Skeletal muscle cell (primary cell): Measurements from ENCODE around the gene WSCD2.

Source experiments
- DNase-seq: peaks from one replicate; pipeline ENCODE4 v3.0.0-alpha.2; 2010; ENCODE audit warnings: low read depth
- H3K4me3 ChIP-seq: 2 replicates; pipeline ENCODE4 v1.5.1; 2011; ENCODE audit warnings: low read depth, mild to moderate bottlenecking, control low read depth, low read length, moderate library complexity

Gene WSCD2

DNA sequence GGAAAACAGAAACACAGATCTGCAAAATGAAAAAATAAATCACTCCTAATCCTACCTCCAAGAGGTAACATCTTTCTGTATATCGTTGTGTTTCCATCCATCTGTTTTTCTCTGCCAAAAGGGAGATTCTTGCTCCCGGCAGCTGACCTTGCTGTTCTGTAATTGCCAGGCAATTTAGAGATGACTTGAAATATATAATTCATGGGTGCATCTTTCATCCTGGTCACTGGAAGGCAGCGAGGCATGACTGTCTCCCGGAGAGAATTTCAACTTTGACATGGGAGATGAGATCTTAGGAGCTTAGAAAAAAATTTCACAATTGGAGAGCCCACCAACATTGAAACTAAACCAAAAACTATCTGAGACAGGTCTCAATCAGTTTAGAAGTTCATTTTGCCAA is 53.0 kb downstream of the WSCD2 start:
- no peak for DNase-seq
- H3K4me3 ChIP-seq, result no peak overlapping the region

DNA sequence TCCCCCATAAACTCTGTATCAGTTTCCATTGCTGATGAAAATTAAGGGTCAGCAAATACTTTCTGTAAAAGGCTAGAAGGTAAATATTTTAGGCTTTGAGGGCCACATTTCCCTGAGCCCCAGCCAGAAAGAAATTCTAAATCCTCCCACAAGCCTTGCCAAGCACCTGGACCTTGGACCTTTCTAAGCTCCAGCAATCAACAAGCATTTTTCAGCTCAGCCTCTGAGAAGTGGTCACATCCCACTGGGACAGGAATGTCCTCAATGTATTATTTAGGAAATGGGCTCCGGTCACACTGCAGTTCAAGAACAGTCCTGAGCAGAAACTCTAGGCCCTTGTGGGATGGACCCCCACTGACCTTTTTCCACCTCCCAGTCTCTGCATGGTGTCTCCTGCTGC is 55.9 kb downstream of the WSCD2 start:
- no peak for DNase-seq
- H3K4me3 ChIP-seq, result no peak overlapping the region

- H3K4me3 ChIP-seq, result no peak overlapping the region
- no peak for DNase-seq
Observed at GRCh38 chr12:108187831-108188230, 58.7 kb downstream of the WSCD2 start.

DNA sequence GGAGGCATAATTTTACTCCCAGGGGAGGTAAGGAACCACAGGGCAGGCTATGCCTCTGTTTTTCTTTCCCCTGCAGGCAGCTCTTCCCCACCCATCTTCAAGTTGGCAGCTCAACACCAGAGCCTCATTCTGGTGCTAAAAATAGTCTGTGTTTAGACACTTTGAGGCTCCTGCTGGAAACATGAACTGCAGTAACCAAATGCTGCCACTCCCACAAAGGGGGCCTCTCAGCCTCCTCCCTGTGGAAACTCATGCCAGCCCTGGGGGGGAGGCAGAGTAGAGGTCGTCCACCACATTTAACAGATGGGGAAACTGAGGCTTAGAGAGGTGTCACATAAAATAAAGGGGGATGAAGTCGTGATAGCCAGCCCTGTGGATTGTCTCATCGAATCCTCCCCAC is 61.4 kb downstream of the WSCD2 start:
- H3K4me3 ChIP-seq, result no peak overlapping the region

DNA sequence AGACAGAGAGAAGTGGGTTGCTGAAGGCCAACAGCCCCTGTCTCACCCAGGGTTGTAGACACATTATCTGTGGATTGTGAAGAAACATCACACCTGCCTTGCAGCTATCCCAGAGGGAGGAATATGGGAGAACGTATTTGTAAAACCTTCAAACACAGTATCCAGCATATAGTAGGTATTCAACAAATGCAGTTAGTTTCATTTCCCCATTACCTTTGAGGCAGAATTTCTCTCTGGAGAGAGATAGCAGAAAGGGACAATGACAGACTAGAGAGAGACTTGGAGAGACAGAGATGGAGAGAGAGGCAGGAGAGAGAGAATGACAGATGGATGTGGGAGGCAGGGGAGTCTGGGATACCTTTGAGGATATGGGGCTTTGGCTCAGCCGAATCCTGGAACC is 62.0 kb downstream of the WSCD2 start:
- H3K4me3 ChIP-seq, result no peak overlapping the region
- DNase-seq, result no peak

More for the DNA sequence above, 61.4 kb downstream of the WSCD2 start:
- no peak for DNase-seq

- H3K4me3 ChIP-seq, result no peak overlapping the region
- no peak for DNase-seq
Observed at GRCh38 chr12:108191938-108192337, 62.9 kb downstream of the WSCD2 start.

- DNase-seq, result no peak
Observed at GRCh38 chr12:108193493-108193892, 64.4 kb downstream of the WSCD2 start.

GRCh38 chr12:108193917-108194316 is 64.8 kb downstream of the WSCD2 start:
- H3K4me3 ChIP-seq, result no peak overlapping the region
- DNase-seq, result no peak

More at GRCh38 chr12:108193493-108193892, 64.4 kb downstream of the WSCD2 start:
- no peak overlapping the region for H3K4me3 ChIP-seq

- no peak overlapping the region for H3K4me3 ChIP-seq
- no peak for DNase-seq
Observed at GRCh38 chr12:108194585-108194984, 65.5 kb downstream of the WSCD2 start.

GRCh38 chr12:108196319-108196718 is 67.2 kb downstream of the WSCD2 start:
- H3K4me3 ChIP-seq, result no peak overlapping the region
- no peak for DNase-seq

DNA sequence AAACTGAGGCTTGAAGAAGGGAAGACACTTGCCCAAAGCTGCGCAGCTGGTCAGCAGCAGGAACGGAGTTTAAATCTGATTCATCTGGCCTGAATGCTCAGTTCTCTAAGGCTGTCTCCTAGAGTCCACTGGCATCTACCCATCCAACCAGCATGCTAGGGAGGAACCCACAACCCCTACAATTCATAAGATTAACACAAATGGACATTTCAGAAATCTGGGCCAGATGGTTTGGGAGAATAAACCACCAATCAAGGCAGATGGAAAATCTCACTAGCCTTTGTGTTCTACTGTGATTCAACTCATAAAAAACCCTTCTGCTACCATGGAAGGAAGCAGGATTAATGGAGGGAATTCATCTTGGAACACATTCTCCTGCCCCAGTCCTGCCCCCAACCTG is 67.8 kb downstream of the WSCD2 start:
- DNase-seq, result no peak
- H3K4me3 ChIP-seq, result no peak overlapping the region

- H3K4me3 ChIP-seq, result no peak overlapping the region
- no peak for DNase-seq
Observed at GRCh38 chr12:108198043-108198442, 69.0 kb downstream of the WSCD2 start.

DNA sequence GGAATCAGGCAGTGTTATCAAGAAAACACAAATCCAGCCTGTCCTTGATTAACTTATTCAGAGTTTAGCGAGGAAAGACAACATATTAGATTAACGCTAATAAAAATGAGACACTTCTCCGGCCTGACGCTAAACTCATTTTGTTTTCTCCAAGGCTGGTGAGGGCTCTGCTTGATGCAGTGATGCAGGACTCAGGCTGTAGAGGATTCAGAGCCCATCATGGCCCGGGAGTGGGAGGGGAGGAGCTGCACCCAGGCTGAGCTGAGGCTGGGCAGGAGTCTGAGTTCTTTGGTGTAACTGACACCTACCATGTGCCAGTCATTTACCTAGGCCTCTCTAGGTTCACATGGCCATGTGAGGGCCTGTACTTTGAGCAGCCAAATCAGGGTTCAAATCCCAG is 70.0 kb downstream of the WSCD2 start:
- no peak overlapping the region for H3K4me3 ChIP-seq
- DNase-seq, result no peak

GRCh38 chr12:108201808-108202207 is 72.7 kb downstream of the WSCD2 start:
- no peak for DNase-seq
- H3K4me3 ChIP-seq, result no peak overlapping the region

GRCh38 chr12:108204117-108204987 is 75.3 kb downstream of the WSCD2 start:
- DNase-seq, result no peak
- H3K4me3 ChIP-seq, result no peak overlapping the region

DNA sequence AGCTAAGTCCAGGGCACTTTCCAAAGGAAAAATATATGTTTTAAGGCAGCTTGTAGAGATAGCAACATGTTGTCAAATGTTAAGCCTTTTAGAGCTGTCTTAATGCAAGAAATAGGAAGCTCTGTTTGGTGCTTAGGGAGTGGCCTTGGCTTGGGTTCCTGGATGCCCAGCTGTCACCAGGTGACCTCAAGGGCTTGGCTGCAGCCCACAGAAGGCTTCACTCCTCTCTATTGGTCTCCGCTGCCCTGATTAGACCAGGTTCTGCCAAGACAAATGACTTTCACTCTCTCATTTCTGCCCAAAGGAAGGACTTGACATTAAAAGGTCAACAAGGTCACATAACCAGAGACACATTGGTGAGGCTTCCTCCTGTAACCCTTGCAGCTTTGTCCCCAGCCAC is 76.8 kb downstream of the WSCD2 start:
- no peak overlapping the region for H3K4me3 ChIP-seq
- no peak for DNase-seq

DNA sequence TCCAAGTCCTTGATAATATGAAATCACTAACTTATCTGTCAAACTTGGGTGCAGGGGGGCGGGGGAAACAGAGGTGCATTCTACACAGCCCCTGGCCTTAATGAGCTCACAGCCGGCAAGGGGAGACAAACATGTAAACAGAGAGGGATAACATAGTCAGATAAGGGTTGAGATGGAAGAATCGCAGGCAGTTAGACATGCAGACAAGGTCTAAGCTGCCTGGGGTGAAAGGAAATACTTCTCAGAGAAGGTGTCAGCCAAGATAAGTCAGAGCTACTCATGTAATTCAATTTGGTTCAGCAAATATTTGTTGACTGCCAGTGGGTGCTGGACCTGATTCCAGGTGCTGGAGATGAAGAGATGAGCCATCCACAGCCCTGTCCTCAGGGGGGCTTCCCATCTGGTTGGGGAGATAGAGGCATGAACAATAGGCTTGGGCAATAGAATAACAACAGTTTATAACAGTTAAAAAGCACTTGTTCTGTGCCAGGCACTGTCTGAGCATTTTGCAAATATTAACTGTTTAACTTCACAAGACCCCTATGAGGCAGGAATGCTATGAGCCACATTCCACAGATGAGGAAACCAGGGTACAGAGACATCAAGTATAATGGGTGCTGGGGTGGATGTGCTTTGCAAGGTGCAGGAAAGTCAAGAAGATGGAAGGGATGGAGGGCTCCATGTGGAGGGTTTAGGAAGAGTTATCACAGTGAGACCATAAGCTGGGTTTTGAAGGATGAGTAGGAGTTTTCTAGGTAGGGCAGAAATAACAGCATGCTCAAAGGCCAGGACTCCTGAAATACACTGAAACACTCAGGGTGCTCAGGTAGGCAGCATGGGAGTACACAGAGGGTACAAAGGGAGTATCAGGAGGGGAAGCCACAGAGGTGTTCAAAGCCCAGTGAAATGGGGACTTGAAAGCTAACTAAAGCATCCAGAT is 79.0 kb downstream of the WSCD2 start:
- no peak for DNase-seq
- H3K4me3 ChIP-seq, result no peak overlapping the region

DNA sequence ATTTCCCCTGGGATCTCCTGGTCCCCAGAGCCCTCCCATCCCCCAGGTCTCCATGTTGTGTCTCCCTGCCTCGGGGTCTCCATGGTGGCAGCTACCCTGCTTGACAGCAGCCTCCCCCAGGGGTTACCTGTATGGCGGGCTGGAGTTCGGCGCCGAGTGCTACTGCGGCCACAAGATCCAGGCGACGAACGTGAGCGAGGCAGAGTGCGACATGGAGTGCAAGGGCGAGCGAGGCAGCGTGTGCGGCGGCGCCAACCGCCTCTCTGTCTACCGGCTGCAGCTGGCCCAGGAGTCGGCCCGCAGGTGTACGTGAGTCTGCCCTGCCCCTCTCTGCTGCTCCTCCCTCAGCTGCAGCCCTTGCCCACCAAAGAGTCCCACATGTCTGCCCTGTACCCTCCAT is 80.9 kb downstream of the WSCD2 start:
- no peak for DNase-seq
- no peak overlapping the region for H3K4me3 ChIP-seq

- no peak overlapping the region for H3K4me3 ChIP-seq
- no peak for DNase-seq
Observed at GRCh38 chr12:108211157-108211556, 82.1 kb downstream of the WSCD2 start.

- DNase-seq, result no peak
- H3K4me3 ChIP-seq, result no peak overlapping the region
Observed at GRCh38 chr12:108213871-108214445, 84.9 kb downstream of the WSCD2 start.
